Activated T-helper 1 cell treated with anti-CD3 and anti-CD28 coated beads, Interleukin-12 subunit alpha, Interleukin-12 subunit beta, Interleukin-2, Interleukin-4 antibody, amounts not matched to agents 30 ng/mL and 10 ng/mL and 1 ng/mL, durations not matched to agents 14 hours and 24 hours and 36 hours (primary cell): Measurements from ENCODE around the gene TEF. TPM values are rescaled to one million over a fixed set of nuclear protein-coding genes. Genes with fewer than 3 reads are reported as not detected.
A peak's percentile ranks its signal among the peaks of the same experiment; 100 is the strongest.

Experiments used
- DNase-seq: peaks from one replicate; pipeline ENCODE4 v3.0.0; 2021; ENCODE audit warnings: low spot score
- H3K27ac Mint-ChIP-seq: one replicate; pipeline ENCODE4 v1.8.0; 2021; ENCODE audit warnings: mild to moderate bottlenecking, mixed read lengths
- H3K27me3 Mint-ChIP-seq: one replicate; pipeline ENCODE4 v1.8.0; 2022; ENCODE audit warnings: mild to moderate bottlenecking, moderate library complexity, mixed read lengths; ENCODE audit not compliant: insufficient read depth
- H3K36me3 Mint-ChIP-seq: one replicate; pipeline ENCODE4 v1.8.0; 2021; ENCODE audit warnings: low read depth, mixed read lengths
- H3K4me1 Mint-ChIP-seq: one replicate; pipeline ENCODE4 v1.8.0; 2021; ENCODE audit warnings: low read depth, mixed read lengths
- H3K4me3 Mint-ChIP-seq: one replicate; pipeline ENCODE4 v1.8.0; 2021; ENCODE audit warnings: mild to moderate bottlenecking, moderate library complexity, mixed read lengths
- H3K9me3 Mint-ChIP-seq: one replicate; pipeline ENCODE4 v1.8.0; 2021; ENCODE audit warnings: mixed read lengths
- intact Hi-C: fragments of 100-400 bp; cut with micrococcal nuclease; formaldehyde crosslinking; loops from one replicate; pipeline ENCODE4 v1.15.1; 2024
- total RNA-seq: library from RNA; stranded (reverse); gene quantifications from 2 replicates; pipeline ENCODE4 v1.2.3, GENCODE V29; 2022

Gene TEF
- total RNA-seq, 1 donor from 2014 or later, result 1.6 TPM

DNA sequence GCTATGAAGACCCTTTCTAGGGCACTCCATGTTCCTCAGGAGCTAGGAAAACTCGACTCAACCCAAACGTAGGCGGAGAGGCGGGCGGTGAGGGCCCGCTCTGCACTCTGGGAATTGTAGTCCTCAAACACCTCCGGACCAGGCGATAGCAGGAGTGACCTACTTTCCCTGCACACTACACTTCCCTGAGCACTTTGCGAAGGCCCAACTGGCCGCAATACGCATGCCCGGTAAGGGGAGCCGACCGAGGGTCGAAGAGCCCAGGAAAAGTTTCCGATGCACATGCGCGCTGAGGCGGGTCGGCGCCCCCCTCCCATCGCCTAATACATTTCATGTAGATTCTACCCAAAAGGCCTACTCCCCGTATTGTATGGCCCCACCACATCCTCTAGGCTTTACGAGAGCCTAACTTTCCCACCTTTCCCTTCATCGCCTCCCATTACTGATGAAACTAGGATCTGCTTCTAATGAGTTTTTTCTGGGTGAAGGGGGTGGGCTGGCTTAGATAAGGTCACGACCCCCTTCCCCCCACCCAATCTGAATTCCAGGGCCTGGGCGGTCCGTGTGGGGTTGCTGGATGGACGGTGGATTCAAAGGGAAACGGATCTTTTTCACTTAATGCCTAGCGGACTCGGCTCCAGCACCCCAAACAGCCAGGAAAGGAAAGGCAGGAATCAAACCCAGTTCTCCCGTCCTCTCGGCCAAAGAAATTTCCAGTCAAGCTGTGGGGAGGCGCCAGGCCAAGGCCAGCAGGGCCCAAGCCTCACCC, 62.8 kb downstream of the TEF start:
- no peaks in the 10 kb centered on the region for H3K27me3 Mint-ChIP-seq
- H3K4me3 Mint-ChIP-seq, result peak overlapping the region; percentile 97
- intact Hi-C loops, result loop anchor here (1.0 to 10.0 kb wide), 7 partner anchors 41 to 1922 kb away; partner anchors contain the start of genes ATF4, CENPM, NAGA and PHETA2
- H3K4me1 Mint-ChIP-seq, result peaks cover 27% of the 10 kb centered on the region
- no peaks in the 10 kb centered on the region for H3K9me3 Mint-ChIP-seq
- peaks cover 17% of the 10 kb centered on the region for H3K36me3 Mint-ChIP-seq
- DNase-seq, result peak; percentile 83
- peak overlapping the region; percentile 87 for H3K27ac Mint-ChIP-seq

DNA sequence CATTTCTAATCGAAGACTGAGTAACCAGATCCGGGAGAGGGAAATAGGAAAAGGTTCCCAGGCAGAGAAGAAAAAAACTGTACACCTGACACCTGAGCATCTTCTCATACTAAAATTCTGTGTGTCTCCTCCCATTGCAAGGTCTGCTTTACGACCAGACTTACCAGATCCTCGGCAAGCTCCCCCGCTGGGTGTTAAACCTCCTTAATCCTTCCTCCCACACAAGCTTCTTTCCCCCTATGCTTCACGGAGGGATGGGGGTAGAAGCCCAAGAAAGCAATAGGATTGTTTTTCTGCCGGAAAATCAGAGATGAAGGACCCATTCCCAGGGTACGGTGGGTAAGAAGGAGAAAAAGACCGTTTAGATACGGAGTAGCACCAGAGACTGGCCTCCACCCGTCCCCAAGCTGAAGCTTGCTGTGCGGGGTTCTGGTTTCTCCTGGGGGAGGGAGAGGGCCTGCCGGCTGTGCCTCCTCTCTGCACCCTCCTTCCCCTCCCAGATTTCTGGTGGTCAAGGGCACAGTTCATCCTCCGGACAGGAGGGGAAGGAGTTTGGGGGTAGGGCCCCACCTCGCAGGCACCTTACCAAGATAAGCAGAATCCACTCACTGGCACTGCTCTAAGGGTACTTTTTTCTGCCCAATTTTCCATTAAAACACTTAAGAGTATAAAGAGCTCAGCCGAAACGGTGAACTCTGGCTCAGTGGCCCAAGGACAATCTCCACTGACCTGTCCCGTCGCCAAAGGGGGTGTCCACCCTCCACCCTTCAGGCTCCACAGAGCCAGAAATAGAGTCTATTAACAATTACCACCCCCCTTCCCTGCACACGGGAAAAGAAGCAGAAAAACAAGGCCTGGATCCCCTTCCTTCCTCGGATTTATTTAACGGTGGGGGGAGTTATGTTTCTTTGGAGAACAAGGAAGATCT, 63.7 kb downstream of the TEF start:
- Mint-ChIP-seq H3K4me3 (peak overlapping the region; percentile 97), H3K36me3 (peaks cover 17% of the 10 kb centered on the region), H3K4me1 (peaks cover 27% of the 10 kb centered on the region), H3K27me3 (peaks cover 2% of the 10 kb centered on the region), H3K9me3 (no peaks in the 10 kb centered on the region), H3K27ac (peak overlapping the region; percentile 87)
- intact Hi-C loops, result loop anchor here (1.0 to 10.0 kb wide), 4 partner anchors 176 to 1923 kb away; partner anchors contain the start of genes ATF4, CENPM, DESI1 and NAGA
- DNase-seq, result peak; percentile 22

DNA sequence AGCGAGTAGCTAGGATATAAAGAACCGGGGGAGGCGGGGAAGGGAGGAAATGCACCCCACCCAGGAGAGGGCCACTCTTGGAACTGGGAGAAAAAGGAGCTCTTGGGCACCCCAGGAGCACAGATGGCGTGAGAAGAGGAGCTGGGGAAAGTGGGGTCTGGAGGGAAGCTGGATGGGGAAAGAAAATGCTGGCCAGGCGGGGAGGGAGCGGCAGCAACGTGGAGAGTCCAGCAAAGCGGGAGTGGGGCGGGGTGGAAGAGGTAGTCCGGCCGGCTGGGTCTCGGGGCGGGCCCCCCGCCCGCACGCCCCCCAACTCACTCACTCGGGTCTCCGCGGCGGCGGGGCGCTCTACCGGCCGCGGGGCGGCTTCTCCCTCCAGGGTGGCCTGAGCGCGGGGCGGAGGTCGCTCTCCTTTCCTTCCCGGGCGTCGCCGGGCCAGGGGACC, 64.3 kb downstream of the TEF start:
- peak overlapping the region; percentile 98 for H3K27ac Mint-ChIP-seq
- peaks cover 17% of the 10 kb centered on the region for H3K36me3 Mint-ChIP-seq
- H3K4me1 Mint-ChIP-seq, result peaks cover 27% of the 10 kb centered on the region
- no peaks in the 10 kb centered on the region for H3K9me3 Mint-ChIP-seq
- peak overlapping the region; percentile 97 for H3K4me3 Mint-ChIP-seq
- intact Hi-C loops, result loop anchor here (1.0 to 10.0 kb wide), 4 partner anchors 175 to 1924 kb away; partner anchors contain the start of genes ATF4, CENPM, DESI1 and NAGA
- no peak for DNase-seq
- peaks cover 2% of the 10 kb centered on the region for H3K27me3 Mint-ChIP-seq

DNA sequence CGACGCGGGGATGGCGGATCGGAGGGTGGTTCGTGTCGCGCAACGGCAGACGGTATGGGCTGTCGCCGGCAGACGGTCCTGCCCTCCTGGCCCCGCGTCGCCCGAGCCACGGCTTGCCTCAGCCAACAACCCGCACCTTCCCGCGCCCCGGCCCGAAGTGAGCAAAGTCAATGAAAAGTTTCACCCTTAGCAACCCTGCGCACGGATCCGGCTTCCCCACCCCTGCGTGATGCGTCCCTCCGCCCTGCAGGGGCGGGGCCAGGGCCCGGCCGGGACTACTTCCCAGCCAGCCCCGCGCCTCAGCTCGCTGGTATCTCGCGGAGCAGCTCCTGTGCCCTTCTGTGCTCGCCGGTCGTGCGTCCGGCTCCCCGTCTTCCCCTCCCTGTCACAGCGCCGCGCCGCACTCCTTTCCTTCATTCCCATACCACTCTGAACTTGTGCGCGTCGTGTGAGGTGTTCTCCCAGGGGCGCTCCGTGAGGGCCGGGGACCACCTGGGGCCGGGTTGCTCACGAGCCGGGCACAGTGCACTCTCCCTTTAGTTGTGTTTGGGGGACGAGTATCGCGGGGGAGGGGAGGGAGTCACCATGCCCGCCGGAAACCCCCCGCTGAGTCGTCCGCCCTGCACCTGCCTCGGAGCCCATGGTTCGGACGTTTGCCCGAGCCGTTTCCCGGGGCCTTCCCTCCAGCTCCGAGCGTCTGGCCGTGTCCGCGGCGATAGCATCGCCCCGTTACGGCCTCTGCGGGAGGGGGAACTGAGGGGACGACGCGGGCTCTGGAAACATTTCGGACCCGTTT, 65.1 kb downstream of the TEF start, which contains the start of gene TOB2:
Gene TOB2 (minus strand): TSS at position 163 of the 796 bp plus-strand sequence. CDS start 9,456 bp downstream, outside the sequence.
- intact Hi-C loops, result loop anchor here (1.0 to 10.0 kb wide), 4 partner anchors 174 to 1925 kb away; partner anchors contain the start of genes ATF4, CENPM, DESI1 and NAGA
- Mint-ChIP-seq H3K4me1 (peaks cover 27% of the 10 kb centered on the region), H3K36me3 (peaks cover 17% of the 10 kb centered on the region), H3K9me3 (no peaks in the 10 kb centered on the region), H3K27ac (peak within 1 kb of the TSS; percentile 98), H3K4me3 (peak within 1 kb of the TSS; percentile 97), H3K27me3 (peaks cover 2% of the 10 kb centered on the region)
- peak; percentile 94 for DNase-seq

DNA sequence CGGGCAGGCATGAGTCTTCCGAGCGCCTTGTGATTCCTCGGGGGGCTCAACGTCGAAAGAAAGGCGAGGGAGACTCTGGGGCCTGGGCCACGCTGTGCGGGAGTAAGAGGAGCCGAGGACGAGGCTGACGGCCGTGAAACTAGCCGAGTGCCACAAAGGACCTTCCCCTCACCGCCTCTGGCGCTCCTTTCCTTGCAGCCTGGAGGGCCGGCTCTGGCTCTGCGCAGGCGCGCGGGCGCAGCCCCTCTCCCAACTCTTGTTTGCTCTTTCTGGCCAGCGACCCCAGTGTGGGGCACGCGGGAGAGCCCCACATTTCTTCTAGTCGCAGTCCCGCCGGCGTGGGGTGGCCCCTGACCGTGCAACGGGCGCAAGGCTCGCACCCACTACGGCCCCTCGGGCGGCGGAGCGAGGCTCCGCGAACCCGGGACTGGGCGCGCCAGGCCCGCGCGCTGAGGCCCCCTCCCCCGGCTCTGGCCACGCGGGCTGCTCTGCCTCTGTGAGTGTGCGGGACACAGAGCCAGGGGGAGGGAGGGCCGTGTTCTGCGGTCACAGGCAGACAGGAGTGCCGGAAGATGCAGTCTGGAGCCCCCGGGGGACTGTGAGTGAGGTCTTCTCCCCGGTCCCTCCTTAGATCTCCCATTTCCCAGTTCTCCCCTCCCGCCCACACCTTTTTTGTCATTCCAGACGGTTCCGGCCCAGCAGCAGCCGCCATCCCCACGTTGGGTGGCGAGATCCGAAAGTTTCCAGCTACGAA, 65.9 kb downstream of the TEF start:
- intact Hi-C loops, result loop anchor here (1.0 to 10.0 kb wide), 12 partner anchors 21 to 1925 kb away; partner anchors contain the start of genes ATF4, CENPM, NAGA and PHETA2

DNA sequence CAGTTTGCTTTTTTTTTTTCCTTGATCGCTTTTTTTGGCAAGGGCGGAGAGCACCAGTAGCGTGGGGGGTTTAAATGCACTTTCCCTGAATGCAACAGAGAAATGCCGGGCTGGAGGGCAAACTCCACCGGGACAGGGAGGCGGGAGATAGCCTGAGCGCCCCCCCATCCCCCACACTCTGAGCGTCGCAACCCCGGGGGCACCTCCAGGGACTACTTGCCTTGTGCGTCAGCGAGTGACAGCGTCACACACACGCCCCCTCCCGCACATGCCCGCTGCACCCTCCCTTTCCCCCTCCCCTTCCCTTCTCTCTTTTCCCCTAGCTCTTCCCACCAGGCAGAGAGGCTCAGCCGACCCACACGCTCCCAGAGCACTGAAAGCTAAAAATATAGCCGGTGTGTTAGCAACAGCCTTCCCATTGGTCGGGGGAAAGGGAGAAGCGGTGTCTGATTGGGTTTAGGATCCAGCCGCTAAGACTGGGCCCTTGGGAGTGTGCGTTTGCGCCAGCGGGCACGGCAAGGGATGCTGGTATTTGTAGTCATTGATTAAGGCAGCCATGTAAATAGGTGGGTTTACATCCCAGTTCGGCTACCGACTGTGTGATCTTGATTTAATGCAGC, 66.6 kb downstream of the TEF start:
- DNase-seq, result peak; percentile 90
- Mint-ChIP-seq H3K27me3 (peaks cover 2% of the 10 kb centered on the region), H3K9me3 (no peaks in the 10 kb centered on the region), H3K36me3 (peaks cover 12% of the 10 kb centered on the region), H3K4me1 (peaks cover 15% of the 10 kb centered on the region), H3K4me3 (peak overlapping the region; percentile 97), H3K27ac (peak overlapping the region; percentile 98)
- intact Hi-C loops, result loop anchor here (1.0 to 10.0 kb wide), 12 partner anchors 20 to 1926 kb away; partner anchors contain the start of genes ATF4, CENPM, NAGA and PHETA2

More for the DNA sequence above, 65.9 kb downstream of the TEF start:
- Mint-ChIP-seq H3K27me3 (peaks cover 2% of the 10 kb centered on the region), H3K4me3 (peak overlapping the region; percentile 97), H3K9me3 (no peaks in the 10 kb centered on the region), H3K27ac (peak overlapping the region; percentile 98), H3K36me3 (peaks cover 15% of the 10 kb centered on the region), H3K4me1 (peaks cover 21% of the 10 kb centered on the region)
- DNase-seq, result peak; percentile 63

Other genes starting within 250 kb of the TEF start
- gene L3MBTL2, start 176.6 kb upstream of the TEF start, total RNA-seq, result 51.9 and 56.6 TPM in 2 replicates
- gene CHADL, start 141.0 kb upstream of the TEF start, total RNA-seq, result 0.36 and 0.66 TPM in 2 replicates
- 197 and 199 TPM in 2 replicates for gene RANGAP1, start 95.8 kb upstream of the TEF start, total RNA-seq
- gene ZC3H7B, start 80.4 kb upstream of the TEF start, total RNA-seq, result 77.1 and 79.0 TPM in 2 replicates
- 46.0 and 46.4 TPM in 2 replicates for gene TOB2, start 64.9 kb downstream of the TEF start, total RNA-seq
- gene PHF5A, start 86.8 kb downstream of the TEF start, total RNA-seq, result 83.7 and 96.8 TPM in 2 replicates
- 99.1 and 101 TPM in 2 replicates for gene ACO2, start 87.2 kb downstream of the TEF start, total RNA-seq
- 51.8 and 52.0 TPM in 2 replicates for gene POLR3H, start 162.5 kb downstream of the TEF start, total RNA-seq
- not detected in 2 replicates for gene CSDC2, start 179.1 kb downstream of the TEF start, total RNA-seq
- 21.4 and 22.6 TPM in 2 replicates for gene PMM1, start 207.9 kb downstream of the TEF start, total RNA-seq
- gene DESI1, start 239.1 kb downstream of the TEF start, total RNA-seq, result 84.8 and 86.4 TPM in 2 replicates
- gene XRCC6, start 239.4 kb downstream of the TEF start, total RNA-seq, result 367 and 368 TPM in 2 replicates